ENCODE measurements around the gene SEC23IP. TPM values are rescaled to one million over a fixed set of nuclear protein-coding genes. Genes with fewer than 3 reads are reported as not detected.

SEC23IP gene
- 40.0 to 48.7 TPM (median 45.6 TPM) in 5 replicates for total RNA-seq (2022; extraction: Qiagen RNA extraction)

GRCh38 chr10:119892188-119893065 lies at the start of gene SEC23IP:
Gene SEC23IP, plus strand, starts transcription at chr10:119892730. Its CDS starts 53 bp downstream, at chr10:119892783.

GRCh38 chr10:119872610-119872859 lies 20.0 kb upstream of the SEC23IP start, which contains the start of gene MCMBP:
Gene MCMBP, minus strand, starts transcription at chr10:119872843. Its CDS starts 259 bp downstream, at chr10:119872584.

Other genes with a start within 250 kb of the SEC23IP start
- 213 to 268 TPM (median 267 TPM) in 5 replicates for gene BAG3, start 241.3 kb upstream of the SEC23IP start, total RNA-seq (2022; extraction: Qiagen RNA extraction)
- gene INPP5F, start 166.7 kb upstream of the SEC23IP start, total RNA-seq (2022; extraction: Qiagen RNA extraction) = 9.5 to 10.3 TPM (median 10.2 TPM) in 5 replicates
- 78.4 to 91.2 TPM (median 85.0 TPM) in 5 replicates for gene MCMBP, start 19.9 kb upstream of the SEC23IP start, total RNA-seq (2022; extraction: Qiagen RNA extraction)

Data from A549 treated with AZD2906 at 1 μM for 4 hours (cell line).